Liver (tissue), 3 donors: ENCODE results near the gene PDXDC1.
"Not testable (repeated sequence)": the region's sequence is repeated elsewhere in the genome, so short reads cannot be mapped to it uniquely, and the experiment has no call there.

Experiments
- CTCF ChIP-seq: fragments of 150-350 bp; IDR thresholded peaks from 2 replicates; pipeline ENCODE4 v1.5.1; 2017; ENCODE audit warnings: improper control_type of control experiment, low read depth, low read length; ENCODE audit not compliant: missing input control
- HNF4A ChIP-seq, 2 donors: conservative IDR thresholded peaks; 2 replicates each; pipeline ENCODE4 v1.6.1; 2016; ENCODE audit warnings: antibody characterized with exemption in 2 of 2, mild to moderate bottlenecking in 2 of 2
- RAD21 ChIP-seq, 2 donors: IDR thresholded peaks; 2 replicates each; pipeline ENCODE4 v1.6.1; 2016; ENCODE audit warnings: antibody characterized with exemption in 2 of 2, mild to moderate bottlenecking in 2 of 2
- SP1 ChIP-seq: IDR thresholded peaks from 2 replicates; pipeline ENCODE4 v1.6.1; 2018; ENCODE audit warnings: antibody characterized with exemption, mild to moderate bottlenecking
- ZBTB33 ChIP-seq: IDR thresholded peaks from 2 replicates; pipeline ENCODE4 v1.6.1; 2016; ENCODE audit warnings: antibody characterized with exemption
- TF ChIP-seq, protein P1 (sequence below): IDR thresholded peaks from 2 replicates; pipeline ENCODE4 v1.6.1; 2016; ENCODE audit warnings: antibody characterized with exemption
- donor health status: healthy.
- donor health status: healthy.

DNA sequence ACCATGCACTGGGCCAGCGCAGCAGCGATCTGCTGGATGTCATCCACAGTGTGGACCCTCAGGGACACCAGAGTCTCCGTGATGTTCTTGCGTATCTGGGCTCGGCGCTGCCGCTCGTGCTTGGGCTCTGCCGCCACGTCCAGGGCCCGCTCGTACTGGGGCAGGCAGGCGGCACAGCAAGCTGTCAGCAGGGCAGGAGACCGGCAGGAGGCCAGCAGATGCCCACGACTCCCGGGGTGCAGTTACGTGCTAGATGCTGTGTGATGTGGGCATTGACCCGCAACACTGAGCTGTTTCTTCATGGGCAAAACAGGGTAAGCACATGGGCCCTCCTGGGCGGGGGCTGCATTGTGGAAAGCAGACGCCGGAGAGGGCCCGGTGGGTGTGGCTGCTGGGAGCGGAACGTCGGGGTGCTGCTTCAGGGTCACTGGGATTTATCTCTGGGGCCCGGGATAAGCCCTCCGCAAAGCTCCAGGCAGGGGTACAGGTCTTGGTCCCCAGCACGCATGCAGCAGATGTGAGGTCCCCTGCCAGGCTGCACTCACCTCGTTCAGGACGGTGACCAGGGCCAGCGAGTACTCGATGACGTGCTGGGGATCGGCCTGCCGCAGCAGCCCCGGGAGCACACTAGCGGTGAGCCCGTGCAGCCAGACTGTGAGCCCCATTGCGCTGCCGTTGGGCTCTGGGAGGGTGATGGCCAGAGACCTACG lies 158.0 kb downstream of the PDXDC1 start:
- not testable (repeated sequence) for TF ChIP-seq CTCF; ZBTB33; SP1; RAD21 (IDR thresholded peaks at IDR 0.05); HNF4A (conservative IDR thresholded peaks at IDR 0.05)
- TF ChIP-seq, protein P1, sequence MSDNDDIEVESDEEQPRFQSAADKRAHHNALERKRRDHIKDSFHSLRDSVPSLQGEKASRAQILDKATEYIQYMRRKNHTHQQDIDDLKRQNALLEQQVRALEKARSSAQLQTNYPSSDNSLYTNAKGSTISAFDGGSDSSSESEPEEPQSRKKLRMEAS = not testable (repeated sequence)
